HepG2 (cell line): ENCODE measurements around the gene CLRN2. TPM values are rescaled to one million over a fixed set of nuclear protein-coding genes. Genes with fewer than 3 reads are reported as not detected.

Source experiments
- ATAC-seq: fragments of 200-7000 bp; cut with Tn5 transposase; 3 replicates; pipeline ENCODE4 v1.9.1; 2020; ENCODE audit warnings: mild to moderate bottlenecking, moderate library complexity
- BruUV-seq: library from RNA; stranded (reverse); fragments of 400-500 nt; replicated peaks from 2 replicates; lab custom pipeline; 2021; lab: Mats Ljungman, UMichigan
- CTCF ChIA-PET: fragments of 300-600 bp; formaldehyde crosslinking; extraction: SDS; loops from one replicate; lab custom pipeline; 2021; ENCODE audit warnings: low total read pairs, inconsistent platforms, low intra/inter-chr PET ratio; lab: Yijun Ruan, JAX
- POLR2A ChIA-PET: fragments of 350-600 bp; sonication (Branson Sonifier 250); formaldehyde crosslinking; loops from one replicate; lab custom pipeline; 2020; ENCODE audit warnings: antibody characterized with exemption, inconsistent platforms; lab: Yijun Ruan, JAX
- DNase-seq: peaks from one replicate; pipeline ENCODE4 v3.0.0-alpha.2; 2015; ENCODE audit warnings: low spot score
- FAIRE-seq: peaks from 3 replicates; lab custom pipeline; 2011; peaks lifted over from hg19 to GRCh38; lab: Jason Lieb, UNC
- H2AFZ ChIP-seq: one replicate; pipeline ENCODE4 v1.6.1; 2011; ENCODE audit warnings: low read length, inconsistent platforms
- H3K27ac ChIP-seq: fragments of 300-600 bp; 3 replicates; pipeline ENCODE4 v1.8.0; 2011; ENCODE audit warnings: mixed run types, mild to moderate bottlenecking, mixed read lengths, low read length, inconsistent platforms; ENCODE audit not compliant: insufficient read depth; ENCODE audit errors: extremely low read length
- H3K27me3 ChIP-seq, 2 experiments: fragments of 200-600 bp in 1 of 2; 2 replicates in 1 of 2; 3 replicates in 1 of 2; pipeline versions ENCODE4 v1.6.0 to v1.8.0; 2011; ENCODE audit warnings: low read length in 2 of 2, mild to moderate bottlenecking in 2 of 2, moderate library complexity in 2 of 2, inconsistent platforms in 1 of 2; ENCODE audit not compliant: insufficient read depth in 2 of 2, control insufficient read depth in 1 of 2
- H3K36me3 ChIP-seq, 2 experiments: fragments of 200-600 bp in 1 of 2; replicated peaks in 1 of 2; 2 replicates in 1 of 2; 3 replicates in 1 of 2; pipeline versions ENCODE4 v1.5.1 to v1.8.0; 2011; ENCODE audit warnings: low read length in 2 of 2, inconsistent platforms in 1 of 2; ENCODE audit not compliant: insufficient read depth in 2 of 2, control insufficient read depth in 1 of 2
- H3K4me1 ChIP-seq: 2 replicates; pipeline ENCODE4 v1.5.1; 2012; ENCODE audit warnings: low read length, inconsistent platforms; ENCODE audit not compliant: insufficient read depth
- H3K4me2 ChIP-seq: 2 replicates; pipeline ENCODE4 v1.6.0; 2011; ENCODE audit warnings: low read depth, low read length, inconsistent platforms
- H3K4me3 ChIP-seq, 3 experiments: fragments of 200-600 bp in 1 of 3; sonication (generic), shearing (Covaris generic) in 1 of 3; replicated peaks in 1 of 3; 2 replicates each; pipeline ENCODE4 v1.5.1; 2011 to 2016; ENCODE audit warnings: low read length in 3 of 3, inconsistent platforms in 2 of 3, low read depth in 2 of 3, mild to moderate bottlenecking in 2 of 3, control low read depth in 1 of 3, mixed read lengths in 1 of 3; ENCODE audit not compliant: insufficient read depth in 1 of 3
- H3K79me2 ChIP-seq: one replicate; pipeline ENCODE4 v1.6.1; 2011; ENCODE audit warnings: low read length, inconsistent platforms; ENCODE audit not compliant: insufficient read depth
- H3K9ac ChIP-seq: 2 replicates; pipeline ENCODE4 v1.6.0; 2011; ENCODE audit warnings: mild to moderate bottlenecking, low read depth, low read length, inconsistent platforms; ENCODE audit not compliant: insufficient read depth
- H3K9me3 ChIP-seq: 2 replicates; pipeline ENCODE4 v1.5.1; 2012; ENCODE audit warnings: mild to moderate bottlenecking, low read length
- H4K20me1 ChIP-seq: 2 replicates; pipeline ENCODE4 v1.6.0; 2011; ENCODE audit warnings: inconsistent platforms, mild to moderate bottlenecking, low read length, moderate library complexity; ENCODE audit not compliant: insufficient read depth
- EED ChIP-seq: sonication (generic); formaldehyde crosslinking; IDR thresholded peaks from 2 replicates; pipeline ENCODE4 v1.5.0; 2020; ENCODE audit warnings: mild to moderate bottlenecking, missing genetic modification reagents
- GTF3A ChIP-seq: sonication (generic); formaldehyde crosslinking; conservative IDR thresholded peaks from 2 replicates; pipeline ENCODE4 v1.4.0; 2020; ENCODE audit warnings: mild to moderate bottlenecking, missing genetic modification reagents
- ISL2 ChIP-seq: sonication (generic); formaldehyde crosslinking; IDR thresholded peaks from 2 replicates; pipeline ENCODE4 v1.5.0; 2020; ENCODE audit warnings: missing genetic modification reagents
- NFYB ChIP-seq: sonication (generic); formaldehyde crosslinking; IDR thresholded peaks from 2 replicates; pipeline ENCODE4 v1.4.0; 2020; ENCODE audit warnings: missing genetic modification reagents
- NRL ChIP-seq: sonication (generic); formaldehyde crosslinking; IDR thresholded peaks from 2 replicates; pipeline ENCODE4 v1.5.0; 2020; ENCODE audit warnings: missing genetic modification reagents, mild to moderate bottlenecking, moderate library complexity, borderline replicate concordance
- PAX8 ChIP-seq: sonication (generic); formaldehyde crosslinking; IDR thresholded peaks from 2 replicates; pipeline ENCODE4 v1.8.0; 2022; ENCODE audit warnings: mild to moderate bottlenecking, missing genetic modification reagents, borderline replicate concordance
- ZFY ChIP-seq: sonication (generic); formaldehyde crosslinking; IDR thresholded peaks from 2 replicates; pipeline ENCODE4 v1.4.0; 2020; ENCODE audit warnings: missing genetic modification reagents
- ZNF44 ChIP-seq: sonication (generic); formaldehyde crosslinking; IDR thresholded peaks from 2 replicates; pipeline ENCODE4 v1.5.1; 2020; ENCODE audit warnings: mild to moderate bottlenecking, missing genetic modification reagents
- ZNF460 ChIP-seq: sonication (generic); formaldehyde crosslinking; IDR thresholded peaks from 2 replicates; pipeline ENCODE4 v1.5.1; 2020; ENCODE audit warnings: missing genetic modification reagents, mild to moderate bottlenecking, borderline replicate concordance
- WGBS: methylation state at CpG from one replicate; pipeline ENCODE4 v1.1.6; 2017; ENCODE audit warnings: low lambda C conversion rate; 5-methylcytosine and 5-hydroxymethylcytosine counted together
- in situ Hi-C: cut with HindIII; loops from 2 replicates; pipeline ENCODE4 v1.10.0; 2017; ENCODE audit warnings: low pct_unique_long_range_greater_than_20kb; ENCODE audit not compliant: extremely low pct_ligation_motif_present
- intact Hi-C: fragments of 100-400 bp; cut with micrococcal nuclease; formaldehyde crosslinking; loops from one replicate; pipeline ENCODE4 v1.10.0; 2022; ENCODE audit not compliant: unreplicated experiment
- polyA plus RNA-seq, 8 experiments: library from polyadenylated mRNA; depleted of rRNA in 3 of 8; stranded (reverse) in 7 of 8; unstranded in 1 of 8; fragments of >200 nt; fragmentation: Illumina TruSeq in 4 of 8; extraction: Trizol in 4 of 8; gene quantifications; 2 replicates each; pipeline versions ENCODE4 v1.2.1 to v1.2.3, GENCODE V29; 2011 to 2016; ENCODE audit warnings: low read depth in 4 of 8, missing spikeins in 1 of 8, mixed read lengths in 1 of 8; ENCODE audit not compliant: insufficient read depth in 1 of 8
- total RNA-seq, 5 experiments: library from RNA; depleted of rRNA; stranded (reverse); fragments of >200 nt; fragmentation: Illumina TruSeq; extraction: Trizol; gene quantifications; 2 replicates each; pipeline ENCODE4 v1.2.3, GENCODE V29; 2016; ENCODE audit warnings: low read depth in 1 of 5
- TF ChIP-seq, protein P1 (sequence below): IDR thresholded peaks from 2 replicates; pipeline ENCODE4 v1.6.1; 2016; ENCODE audit warnings: low read depth, control low read depth

Gene CLRN2
- total and polyA plus RNA-seq, 2 of the 13 experiments (the other 11 are each of a cell fraction or from before 2014, with no cell fraction given): not detected

DNA sequence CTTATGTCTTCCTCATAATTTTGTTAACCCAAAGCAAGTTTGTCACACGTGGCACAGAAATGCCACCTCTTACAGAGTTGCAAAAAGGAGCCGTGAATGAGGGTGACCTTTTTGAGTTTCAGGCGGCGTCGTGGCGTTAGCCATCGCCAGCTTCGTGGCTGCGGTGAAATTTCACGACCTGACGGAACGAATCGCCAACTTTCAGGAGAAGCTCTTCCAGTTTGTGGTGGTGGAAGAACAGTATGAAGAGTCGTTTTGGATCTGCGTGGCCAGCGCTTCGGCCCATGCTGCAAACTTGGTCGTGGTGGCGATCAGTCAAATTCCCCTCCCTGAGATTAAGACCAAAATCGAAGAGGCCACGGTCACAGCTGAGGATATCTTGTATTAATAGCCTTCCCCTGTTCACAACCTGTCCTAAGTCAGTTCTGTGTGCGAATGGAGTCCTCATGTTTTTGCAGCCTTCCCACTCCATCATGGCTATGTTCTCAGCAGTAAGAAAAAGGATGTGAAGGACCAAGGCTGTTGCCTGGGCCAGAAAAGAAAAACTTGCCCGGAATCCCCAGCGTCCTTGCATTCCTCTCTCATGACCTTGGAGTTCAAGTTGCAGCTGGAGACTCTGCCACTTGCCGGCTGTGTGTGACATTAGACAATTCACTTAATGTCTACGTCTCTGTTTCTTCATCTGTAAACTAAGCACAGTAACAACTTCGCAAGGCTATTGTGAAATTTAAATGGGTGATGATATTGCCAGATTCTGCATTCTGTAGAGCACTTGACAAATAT, 11.9 kb downstream of the CLRN2 start (continued):
- TF ChIP-seq GTF3A (CRISPR knock-in tag) (no peak), NRL (CRISPR knock-in tag) (no peak), ZFY (CRISPR knock-in tag) (no peak), ZNF44 (CRISPR knock-in tag) (no peak), EED (CRISPR knock-in tag) (no peak), ISL2 (CRISPR knock-in tag) (no peak), NFYB (CRISPR knock-in tag) (no peak)
- TF ChIP-seq, protein P1, sequence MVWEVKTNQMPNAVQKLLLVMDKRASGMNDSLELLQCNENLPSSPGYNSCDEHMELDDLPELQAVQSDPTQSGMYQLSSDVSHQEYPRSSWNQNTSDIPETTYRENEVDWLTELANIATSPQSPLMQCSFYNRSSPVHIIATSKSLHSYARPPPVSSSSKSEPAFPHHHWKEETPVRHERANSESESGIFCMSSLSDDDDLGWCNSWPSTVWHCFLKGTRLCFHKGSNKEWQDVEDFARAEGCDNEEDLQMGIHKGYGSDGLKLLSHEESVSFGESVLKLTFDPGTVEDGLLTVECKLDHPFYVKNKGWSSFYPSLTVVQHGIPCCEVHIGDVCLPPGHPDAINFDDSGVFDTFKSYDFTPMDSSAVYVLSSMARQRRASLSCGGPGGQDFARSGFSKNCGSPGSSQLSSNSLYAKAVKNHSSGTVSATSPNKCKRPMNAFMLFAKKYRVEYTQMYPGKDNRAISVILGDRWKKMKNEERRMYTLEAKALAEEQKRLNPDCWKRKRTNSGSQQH: no peak

DNA sequence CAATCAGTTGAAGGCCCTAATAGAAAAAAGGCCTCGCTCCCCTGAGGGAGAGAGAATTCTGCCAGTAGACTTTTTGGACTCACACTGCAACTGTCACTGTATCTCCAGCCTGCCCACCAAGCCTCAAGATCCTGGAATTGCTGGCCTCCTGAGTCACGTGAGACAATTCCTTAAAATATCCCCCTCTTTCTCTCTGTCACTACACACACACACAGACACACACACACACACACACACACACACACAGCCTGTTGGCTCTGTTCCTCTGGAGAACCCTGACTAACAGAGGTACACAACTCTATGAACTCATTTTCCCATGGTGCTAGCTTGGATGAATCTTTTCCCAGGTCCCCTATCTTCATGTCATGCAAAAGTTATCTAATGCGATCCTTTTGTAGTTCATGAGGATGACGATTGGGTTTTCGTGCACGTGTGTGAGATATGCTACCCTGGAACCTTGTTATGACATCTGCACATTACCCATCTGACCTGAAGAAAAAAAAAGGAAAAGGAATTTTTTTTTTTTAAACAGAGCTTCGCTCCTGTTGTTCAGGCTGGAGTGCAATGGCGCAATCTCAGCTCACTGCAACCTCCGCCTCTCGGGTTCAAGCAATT, 13.7 kb downstream of the CLRN2 start:
- CTCF ChIA-PET: no interaction called here
- Histone ChIP-seq H3K27ac (no peak overlapping the region), H3K4me1 (peaks cover 42% of the 10 kb centered on the region), H3K27me3 (no peaks in the 10 kb centered on the region), H3K79me2 (no peaks in the 10 kb centered on the region), H2AFZ (no peak overlapping the region), H3K9me3 (no peaks in the 10 kb centered on the region), H3K4me2 (no peak overlapping the region), H3K36me3 (no peaks in the 10 kb centered on the region), H3K9ac (no peak overlapping the region), H4K20me1 (no peaks in the 10 kb centered on the region)
- intact Hi-C loops (no loop called here), in situ Hi-C loops (no loop called here)
- WGBS: 56% methylated on average over 10 of the region's 10 CpGs
- DNase-seq: no peak
- BruUV-seq: no TSS peak
- no peak for FAIRE-seq
- ATAC-seq: no peak
- no peak for TF ChIP-seq PAX8
- TF ChIP-seq ZNF460 (CRISPR knock-in tag): 0 out of 2 replicates have a peak, but pooled peaks have one; percentile 47
- TF ChIP-seq, all 625 proteins: peak for 1
- no peak overlapping the region for H3K4me3 ChIP-seq
- POLR2A ChIA-PET: no interaction called here
